ENCODE results near the gene MRAP. TPM values are rescaled to one million over a fixed set of nuclear protein-coding genes. Genes with fewer than 3 reads are reported as not detected.
A peak's percentile ranks its signal among the peaks of the same experiment; 100 is the strongest.

The MRAP gene
- total and polyA plus RNA-seq, 9 of the 15 experiments (the other 6 are each of a cell fraction or from before 2014, with no cell fraction given), result 0.63 to 2.3 TPM; not detected in 7

- TF ChIP-seq, protein P1, sequence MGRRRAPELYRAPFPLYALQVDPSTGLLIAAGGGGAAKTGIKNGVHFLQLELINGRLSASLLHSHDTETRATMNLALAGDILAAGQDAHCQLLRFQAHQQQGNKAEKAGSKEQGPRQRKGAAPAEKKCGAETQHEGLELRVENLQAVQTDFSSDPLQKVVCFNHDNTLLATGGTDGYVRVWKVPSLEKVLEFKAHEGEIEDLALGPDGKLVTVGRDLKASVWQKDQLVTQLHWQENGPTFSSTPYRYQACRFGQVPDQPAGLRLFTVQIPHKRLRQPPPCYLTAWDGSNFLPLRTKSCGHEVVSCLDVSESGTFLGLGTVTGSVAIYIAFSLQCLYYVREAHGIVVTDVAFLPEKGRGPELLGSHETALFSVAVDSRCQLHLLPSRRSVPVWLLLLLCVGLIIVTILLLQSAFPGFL (CRISPR knock-in tag; IDR thresholded peaks at IDR 0.05), result no peak
These were observed 37.2 kb downstream of the MRAP start (continued) for GRCh38 chr21:32335601-32336575.

- Histone ChIP-seq H3K4me2 (ENCODE audit: insufficient read depth, low read length) (no peak overlapping the region), H3K9ac (ENCODE audit: insufficient read depth in 1 of 2, low read depth in 2 of 2, low read length in 2 of 2) (peak overlapping the region in 1 of 2 experiments; percentile 20; a peak in 1 of 4 replicates), H3K79me2 (ENCODE audit: control insufficient read depth, insufficient read depth, low read length) (no peaks in the 10 kb centered on the region), H3K36me3 (ENCODE audit: control insufficient read depth, insufficient read depth, low read length) (peaks cover 96% of the 10 kb centered on the region), H3K4me1 (replicated peaks in 1 of 2; ENCODE audit: control insufficient read depth in 2 of 2, insufficient read depth in 2 of 2, low read length in 2 of 2) (peaks cover 0 to 2% of the 10 kb centered on the region in 2 experiments; a peak in 1 of 5 replicates), H2AFZ (ENCODE audit: low read depth, low read length) (no peak overlapping the region), H4K20me1 (replicated peaks; ENCODE audit: control insufficient read depth, insufficient read depth, low read length) (no peaks in the 10 kb centered on the region), H3K9me3 (replicated peaks; ENCODE audit: control insufficient read depth, insufficient read depth, low read depth, low read length) (no peaks in the 10 kb centered on the region), H3K9me1 (ENCODE audit: control insufficient read depth, insufficient read depth, low read length) (no peaks in the 10 kb centered on the region), H3K27me3 (ENCODE audit: control insufficient read depth in 2 of 2, insufficient read depth in 2 of 2, low read length in 2 of 2) (no peaks in the 10 kb centered on the region), H3K27ac (ENCODE audit: extremely low read depth, low read depth, low read length) (no peak overlapping the region), H3K4me3 (no peak overlapping the region)
- ATAC-seq (0 out of 3 replicates have a peak, but pooled peaks have one; percentile 45), DNase-seq (ENCODE audit: extremely low read depth in 1 of 4, low spot score in 3 of 4) (no peak), FAIRE-seq (no peak)
- ChIA-PET CTCF (ENCODE audit: low intra/inter-chr PET ratio) (no interaction called here), POLR2A (interaction anchor here (0.6 to 1.0 kb wide), 2 partner anchors 9 to 386 kb away, joined by 3 read pairs; no protein-coding TSS in a partner anchor)
- BruUV-seq (replicated peaks), result no TSS peak
- intact Hi-C loops (cut with micrococcal nuclease) (no loop called here), in situ Hi-C loops (cut with MboI) (no loop called here)
- 67% methylated on average over 1 of the region's 1 CpG for WGBS (ENCODE audit: insufficient coverage, low coverage, missing lambda C conversion rate)
- TF ChIP-seq ZNF699 (CRISPR knock-in tag; IDR thresholded peaks at IDR 0.05; ENCODE audit: insufficient replicate concordance) (no peak), ZNF398 (CRISPR knock-in tag; IDR thresholded peaks at IDR 0.05) (no peak), RCOR1 (IDR thresholded peaks at IDR 0.05; ENCODE audit: borderline replicate concordance in 1 of 2, low read depth in 2 of 2, low read length in 2 of 2) (no peak), CEBPG (CRISPR knock-in tag; IDR thresholded peaks at IDR 0.05) (no peak), CEBPG (tag; conservative IDR thresholded peaks at IDR 0.05 in 1 of 2, IDR thresholded peaks at IDR 0.05 in 1 of 2) (no peak), CTCFL (IDR thresholded peaks at IDR 0.05; ENCODE audit: borderline replicate concordance, insufficient read depth, low read depth, low read length, poor library complexity, severe bottlenecking) (no peak), RBM22 (IDR thresholded peaks at IDR 0.05; ENCODE audit: low read depth, low read length, poor library complexity, severe bottlenecking) (no peak)
- TF ChIP-seq, protein P2, sequence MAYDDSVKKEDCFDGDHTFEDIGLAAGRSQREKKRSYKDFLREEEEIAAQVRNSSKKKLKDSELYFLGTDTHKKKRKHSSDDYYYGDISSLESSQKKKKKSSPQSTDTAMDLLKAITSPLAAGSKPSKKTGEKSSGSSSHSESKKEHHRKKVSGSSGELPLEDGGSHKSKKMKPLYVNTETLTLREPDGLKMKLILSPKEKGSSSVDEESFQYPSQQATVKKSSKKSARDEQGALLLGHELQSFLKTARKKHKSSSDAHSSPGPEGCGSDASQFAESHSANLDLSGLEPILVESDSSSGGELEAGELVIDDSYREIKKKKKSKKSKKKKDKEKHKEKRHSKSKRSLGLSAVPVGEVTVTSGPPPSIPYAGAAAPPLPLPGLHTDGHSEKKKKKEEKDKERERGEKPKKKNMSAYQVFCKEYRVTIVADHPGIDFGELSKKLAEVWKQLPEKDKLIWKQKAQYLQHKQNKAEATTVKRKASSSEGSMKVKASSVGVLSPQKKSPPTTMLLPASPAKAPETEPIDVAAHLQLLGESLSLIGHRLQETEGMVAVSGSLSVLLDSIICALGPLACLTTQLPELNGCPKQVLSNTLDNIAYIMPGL (CRISPR knock-in tag; IDR thresholded peaks at IDR 0.05), result no peak
These were observed 38.1 kb downstream of the MRAP start for GRCh38 chr21:32336711-32337110.

Measured in K562 (cell line).